HepG2 (cell line): ENCODE data around the gene FMNL2. TPM values are rescaled to one million over a fixed set of nuclear protein-coding genes. Genes with fewer than 3 reads are reported as not detected.

Source experiments
- DZIP1 ChIP-seq: sonication (generic); formaldehyde crosslinking; IDR thresholded peaks from 2 replicates; pipeline ENCODE4 v1.5.0; 2020; ENCODE audit warnings: mild to moderate bottlenecking, missing genetic modification reagents
- EEA1 ChIP-seq: sonication (generic); formaldehyde crosslinking; IDR thresholded peaks from 2 replicates; pipeline ENCODE4 v1.5.1; 2020; ENCODE audit warnings: mild to moderate bottlenecking, missing genetic modification reagents, borderline replicate concordance
- ETS1 ChIP-seq: sonication (generic); formaldehyde crosslinking; IDR thresholded peaks from 2 replicates; pipeline ENCODE4 v1.4.0; 2020; ENCODE audit warnings: missing genetic modification reagents
- FOXA3 ChIP-seq: IDR thresholded peaks from 2 replicates; pipeline ENCODE4 v1.6.1; 2016; ENCODE audit warnings: missing genetic modification reagents, missing compliant biosample characterization
- FOXK1 ChIP-seq: sonication (generic); formaldehyde crosslinking; IDR thresholded peaks from 2 replicates; pipeline ENCODE4 v1.4.0; 2020; ENCODE audit warnings: low read depth, missing genetic modification reagents, borderline replicate concordance
- HMG20B ChIP-seq: conservative IDR thresholded peaks from 2 replicates; pipeline ENCODE4 v1.6.1; 2016; ENCODE audit warnings: missing genetic modification reagents, missing compliant biosample characterization
- HOXA3 ChIP-seq: sonication (generic); formaldehyde crosslinking; IDR thresholded peaks from 2 replicates; pipeline ENCODE4 v1.5.0; 2020; ENCODE audit warnings: missing genetic modification reagents
- IRX3 ChIP-seq: sonication (generic); formaldehyde crosslinking; IDR thresholded peaks from 2 replicates; pipeline ENCODE4 v1.8.1; 2023; ENCODE audit warnings: mild to moderate bottlenecking, low read depth, missing genetic modification reagents, borderline replicate concordance
- JUND ChIP-seq: sonication (generic); formaldehyde crosslinking; IDR thresholded peaks from 2 replicates; pipeline ENCODE4 v1.8.0; 2022; ENCODE audit warnings: mild to moderate bottlenecking, missing genetic modification reagents
- MBD4 ChIP-seq: IDR thresholded peaks from 2 replicates; pipeline ENCODE4 v1.6.1; 2012; ENCODE audit warnings: low read length, inconsistent platforms, borderline replicate concordance
- MIER2 ChIP-seq: IDR thresholded peaks from 2 replicates; pipeline ENCODE4 v1.6.1; 2016; ENCODE audit warnings: missing biosample characterization, missing genetic modification reagents
- PPARG ChIP-seq: conservative IDR thresholded peaks from 2 replicates; pipeline ENCODE4 v1.6.1; 2016; ENCODE audit warnings: missing biosample characterization, missing genetic modification reagents
- RXRA ChIP-seq: sonication (generic); formaldehyde crosslinking; IDR thresholded peaks from 2 replicates; pipeline ENCODE4 v1.5.1; 2020; ENCODE audit warnings: missing genetic modification reagents
- TAF1 ChIP-seq: sonication (generic); formaldehyde crosslinking; IDR thresholded peaks from 2 replicates; pipeline ENCODE4 v1.4.0; 2020; ENCODE audit warnings: missing genetic modification reagents
- ZBTB3 ChIP-seq: sonication (generic); formaldehyde crosslinking; IDR thresholded peaks from 2 replicates; pipeline ENCODE4 v1.4.0; 2020; ENCODE audit warnings: low read depth, mild to moderate bottlenecking, moderate library complexity, missing genetic modification reagents, borderline replicate concordance
- ZNF431 ChIP-seq: sonication (generic); formaldehyde crosslinking; IDR thresholded peaks from 2 replicates; pipeline ENCODE4 v1.9.0; 2022; ENCODE audit warnings: missing genetic modification reagents, low read depth, mild to moderate bottlenecking, borderline replicate concordance
- ZNF646 ChIP-seq: sonication (generic); formaldehyde crosslinking; IDR thresholded peaks from 2 replicates; pipeline ENCODE4 v1.9.0; 2021; ENCODE audit warnings: mild to moderate bottlenecking, missing genetic modification reagents
- ZNF652 ChIP-seq: IDR thresholded peaks from 2 replicates; pipeline ENCODE4 v1.6.1; 2016; ENCODE audit warnings: low read depth, borderline replicate concordance
- ZNF761 ChIP-seq: sonication (generic); formaldehyde crosslinking; conservative IDR thresholded peaks from 2 replicates; pipeline ENCODE4 v1.4.0; 2020; ENCODE audit warnings: mild to moderate bottlenecking, missing genetic modification reagents
- polyA plus RNA-seq, 8 experiments: library from polyadenylated mRNA; depleted of rRNA in 3 of 8; stranded (reverse) in 7 of 8; unstranded in 1 of 8; fragments of >200 nt; fragmentation: Illumina TruSeq in 4 of 8; extraction: Trizol in 4 of 8; gene quantifications; 2 replicates each; pipeline versions ENCODE4 v1.2.1 to v1.2.3, GENCODE V29; 2011 to 2016; ENCODE audit warnings: low read depth in 4 of 8, missing spikeins in 1 of 8, mixed read lengths in 1 of 8; ENCODE audit not compliant: insufficient read depth in 1 of 8
- total RNA-seq, 5 experiments: library from RNA; depleted of rRNA; stranded (reverse); fragments of >200 nt; fragmentation: Illumina TruSeq; extraction: Trizol; gene quantifications; 2 replicates each; pipeline ENCODE4 v1.2.3, GENCODE V29; 2016; ENCODE audit warnings: low read depth in 1 of 5

FMNL2 gene
- total and polyA plus RNA-seq, 2 of the 13 experiments (the other 11 are each of a cell fraction or from before 2014, with no cell fraction given): 66.5 to 67.7 TPM

GRCh38 chr2:152335016-152335725, at the start of gene FMNL2 (continued):
- TF ChIP-seq HOXA3: peak; percentile 73
- no peak for TF ChIP-seq MBD4
- TF ChIP-seq HMG20B (CRISPR knock-in tag): no peak
- TF ChIP-seq DZIP1 (CRISPR knock-in tag): no peak; the same call in 1 of the 2 replicates
- TF ChIP-seq ZNF646 (CRISPR knock-in tag): no peak
- TF ChIP-seq JUND (CRISPR knock-in tag): no peak
- TF ChIP-seq ZBTB3 (CRISPR knock-in tag): no peak; the same call in 1 of the 2 replicates
- peak; percentile 100 for TF ChIP-seq TAF1
- peak; percentile 58 for TF ChIP-seq FOXA3
- TF ChIP-seq RXRA (CRISPR knock-in tag): peak; percentile 79; the same call in 1 of the 2 replicates
- peak; percentile 57; the same call in 1 of the 2 replicates for TF ChIP-seq ZNF431
- peak; percentile 24; the same call in 1 of the 2 replicates for TF ChIP-seq ZNF761 (CRISPR knock-in tag)
- TF ChIP-seq ETS1 (CRISPR knock-in tag): peak; percentile 78; the same call in 1 of the 2 replicates
- TF ChIP-seq IRX3: no peak
- peak; percentile 62; the same call in 1 of the 2 replicates for TF ChIP-seq FOXK1 (CRISPR knock-in tag)
- peak; percentile 72; the same call in 1 of the 2 replicates for TF ChIP-seq PPARG
- peak; percentile 57; the same call in 1 of the 2 replicates for TF ChIP-seq EEA1 (CRISPR knock-in tag)
- peak; percentile 39; the same call in 1 of the 2 replicates for TF ChIP-seq MIER2 (CRISPR knock-in tag)
- TF ChIP-seq ZNF652 (CRISPR knock-in tag): no peak
